GM12878 (cell line): ENCODE data around the gene DHRS12. TPM values are rescaled to one million over a fixed set of nuclear protein-coding genes. Genes with fewer than 3 reads are reported as not detected.

Source experiments
- ATAC-seq: fragments of 200-7000 bp; cut with Tn5 transposase; 3 replicates; pipeline ENCODE4 v1.9.1; 2020; ENCODE audit warnings: mild to moderate bottlenecking, moderate library complexity
- BruUV-seq: library from RNA; stranded (reverse); fragments of 400-500 nt; replicated peaks from 2 replicates; lab custom pipeline; 2021; lab: Mats Ljungman, UMichigan
- CTCF ChIA-PET: fragments of 300-600 bp; sonication (Branson Sonifier 250); formaldehyde crosslinking; extraction: SDS; loops from one replicate; lab custom pipeline; 2021; ENCODE audit warnings: inconsistent platforms; lab: Yijun Ruan, JAX
- POLR2A ChIA-PET: fragments of 350-600 bp; formaldehyde crosslinking; extraction: SDS; loops from one replicate; lab custom pipeline; 2021; ENCODE audit warnings: inconsistent platforms; lab: Charles Lee
- RAD21 ChIA-PET: fragments of 300-600 bp; sonication (Branson Sonifier 250); formaldehyde crosslinking; loops from one replicate; lab custom pipeline; 2023; ENCODE audit warnings: antibody characterized with exemption; ENCODE audit not compliant: unreplicated experiment; lab: Charles Lee
- SMC1A ChIA-PET: fragments of 300-600 bp; sonication (Branson Sonifier 250); formaldehyde crosslinking; loops from one replicate; lab custom pipeline; 2023; ENCODE audit not compliant: unreplicated experiment, uncharacterized antibody; lab: Charles Lee
- DNase-seq: peaks from one replicate; pipeline ENCODE4 v3.0.0-alpha.2; 2011; ENCODE audit warnings: low read depth, low spot score
- FAIRE-seq: peaks from 3 replicates; lab custom pipeline; 2011; peaks lifted over from hg19 to GRCh38; lab: Jason Lieb, UNC
- H2AFZ ChIP-seq: 2 replicates; pipeline ENCODE4 v1.6.0; 2011; ENCODE audit warnings: low read depth, low read length, control low read depth; ENCODE audit not compliant: control insufficient read depth
- H3K27ac ChIP-seq: 2 replicates; pipeline ENCODE4 v1.5.1; 2011; ENCODE audit warnings: control low read depth; ENCODE audit not compliant: control insufficient read depth, insufficient read depth
- H3K27me3 ChIP-seq, 2 experiments: replicated peaks in 1 of 2; 2 replicates each; pipeline versions ENCODE4 v1.6.0 to v1.6.1; 2011; ENCODE audit warnings: low read length in 1 of 2; ENCODE audit not compliant: control insufficient read depth in 2 of 2, insufficient read depth in 2 of 2
- H3K36me3 ChIP-seq, 2 experiments: 2 replicates each; pipeline ENCODE4 v1.5.1; 2011; ENCODE audit warnings: low read length in 1 of 2; ENCODE audit not compliant: control insufficient read depth in 2 of 2, insufficient read depth in 2 of 2
- H3K4me1 ChIP-seq: 2 replicates; pipeline ENCODE4 v1.6.1; 2011; ENCODE audit warnings: mild to moderate bottlenecking, low read length, moderate library complexity, mixed read lengths; ENCODE audit not compliant: control insufficient read depth, insufficient read depth
- H3K4me2 ChIP-seq: 2 replicates; pipeline ENCODE4 v1.6.0; 2011; ENCODE audit warnings: control low read depth; ENCODE audit not compliant: control insufficient read depth, insufficient read depth
- H3K4me3 ChIP-seq: fragments of 200-600 bp; sonication (generic); 2 replicates; pipeline ENCODE4 v1.5.1; 2016
- H3K79me2 ChIP-seq: 2 replicates; pipeline ENCODE4 v1.6.0; 2011; ENCODE audit warnings: low read length; ENCODE audit not compliant: control insufficient read depth, insufficient read depth
- H3K9ac ChIP-seq: 2 replicates; pipeline ENCODE4 v1.8.0; 2011; ENCODE audit warnings: low read length, control low read depth, mixed read lengths; ENCODE audit not compliant: control insufficient read depth, insufficient read depth
- H3K9me3 ChIP-seq: replicated peaks from 3 replicates; pipeline ENCODE4 v1.5.1; 2011; ENCODE audit warnings: mild to moderate bottlenecking, low read length; ENCODE audit not compliant: control insufficient read depth, insufficient read depth
- H4K20me1 ChIP-seq: 2 replicates; pipeline ENCODE4 v1.6.0; 2011; ENCODE audit not compliant: control insufficient read depth, insufficient read depth
- ASH2L ChIP-seq: fragments of 300-600, 200-600 bp; sonication (generic); IDR thresholded peaks from 2 replicates; pipeline ENCODE4 v1.6.1; 2017; ENCODE audit warnings: low read depth, mild to moderate bottlenecking, borderline replicate concordance
- ATF7 ChIP-seq: fragments of 450-650 bp; IDR thresholded peaks from 2 replicates; pipeline ENCODE4 v1.6.1; 2016; ENCODE audit warnings: low read depth, mild to moderate bottlenecking
- BHLHE40 ChIP-seq, 2 experiments: fragments of 450-650 bp in 1 of 2; IDR thresholded peaks; 2 replicates each; pipeline ENCODE4 v1.6.1; 2011 to 2017; ENCODE audit warnings: low read depth in 2 of 2, borderline replicate concordance in 1 of 2, improper control_type of control experiment in 1 of 2, low read length in 1 of 2, mild to moderate bottlenecking in 1 of 2
- CBFB ChIP-seq: IDR thresholded peaks from 2 replicates; pipeline ENCODE4 v1.6.1; 2016; ENCODE audit warnings: antibody characterized with exemption, low read depth
- CHD1 ChIP-seq: IDR thresholded peaks from 2 replicates; pipeline ENCODE4 v1.6.1; 2012; ENCODE audit warnings: low read depth, low read length, improper control_type of control experiment
- FOS ChIP-seq: IDR thresholded peaks from 3 replicates; pipeline ENCODE4 v1.6.1; 2011; ENCODE audit warnings: borderline replicate concordance; ENCODE audit not compliant: insufficient read length; ENCODE audit errors: extremely low read depth
- FOXM1 ChIP-seq: IDR thresholded peaks from 2 replicates; pipeline ENCODE4 v1.6.1; 2012; ENCODE audit warnings: low read depth, mild to moderate bottlenecking, inconsistent platforms, low read length, moderate library complexity
- HDAC6 ChIP-seq: fragments of 200-600 bp; sonication (generic); IDR thresholded peaks from one replicate; pipeline ENCODE4 v1.8.0; 2017; ENCODE audit warnings: antibody characterized with exemption; ENCODE audit not compliant: unreplicated experiment
- IRF3 ChIP-seq: fragments of 450-650 bp; IDR thresholded peaks from 2 replicates; pipeline ENCODE4 v1.6.1; 2014; ENCODE audit warnings: mild to moderate bottlenecking
- MEF2A ChIP-seq: IDR thresholded peaks from 2 replicates; pipeline ENCODE4 v1.6.1; 2011; ENCODE audit warnings: low read depth, mild to moderate bottlenecking, low read length, moderate library complexity; ENCODE audit not compliant: insufficient read depth
- MYC ChIP-seq: IDR thresholded peaks from 2 replicates; pipeline ENCODE4 v1.6.1; 2011; ENCODE audit warnings: mild to moderate bottlenecking, low read length, moderate library complexity, inconsistent platforms; ENCODE audit not compliant: insufficient read depth, insufficient replicate concordance, insufficient read length, severe bottlenecking
- POLR2A ChIP-seq: IDR thresholded peaks from 2 replicates; pipeline ENCODE4 v1.6.1; 2011; ENCODE audit warnings: low read depth, mild to moderate bottlenecking, low read length
- SMAD5 ChIP-seq: IDR thresholded peaks from 2 replicates; pipeline ENCODE4 v1.6.1; 2016; ENCODE audit warnings: antibody characterized with exemption, low read depth
- SMARCA5 ChIP-seq: fragments of 450-650 bp; IDR thresholded peaks from 2 replicates; pipeline ENCODE4 v1.6.1; 2017; ENCODE audit warnings: mild to moderate bottlenecking
- SUZ12 ChIP-seq: fragments of 200-600 bp; sonication (generic); IDR thresholded peaks from one replicate; pipeline ENCODE4 v1.6.1; 2018; ENCODE audit warnings: antibody characterized with exemption, mild to moderate bottlenecking; ENCODE audit not compliant: unreplicated experiment
- TBL1XR1 ChIP-seq: IDR thresholded peaks from 2 replicates; pipeline ENCODE4 v1.6.1; 2012; ENCODE audit warnings: low read depth, low read length, improper control_type of control experiment
- YY1 ChIP-seq: IDR thresholded peaks from 2 replicates; pipeline ENCODE4 v1.6.1; 2011; ENCODE audit warnings: low read depth, mild to moderate bottlenecking, low read length
- ZNF384 ChIP-seq: IDR thresholded peaks from 2 replicates; pipeline ENCODE4 v1.6.1; 2012; ENCODE audit warnings: low read depth, mild to moderate bottlenecking, low read length, improper control_type of control experiment, borderline replicate concordance
- ZNF622 ChIP-seq: fragments of 450-650 bp; IDR thresholded peaks from 2 replicates; pipeline ENCODE4 v1.6.1; 2017; ENCODE audit warnings: mild to moderate bottlenecking, inconsistent platforms
- ZZZ3 ChIP-seq: IDR thresholded peaks from 2 replicates; pipeline ENCODE4 v1.6.1; 2011; ENCODE audit warnings: low read depth; ENCODE audit not compliant: control insufficient read depth, insufficient read length
- WGBS: methylation state at CpG from one replicate; pipeline ENCODE4 v1.1.6; 2016; ENCODE audit warnings: low lambda C conversion rate; ENCODE audit not compliant: insufficient replicate concordance, insufficient coverage; ENCODE audit errors: missing lambda C conversion rate; 5-methylcytosine and 5-hydroxymethylcytosine counted together
- in situ Hi-C: fragments of 300-500 bp; cut with MboI; formaldehyde crosslinking; loops from 9 replicates; pipeline ENCODE4 v1.14.3; 2018; ENCODE audit warnings: mixed read lengths
- intact Hi-C: fragments of 100-400 bp; cut with micrococcal nuclease; formaldehyde crosslinking; loops from one replicate; pipeline ENCODE4 v1.14.2; 2022; ENCODE audit not compliant: unreplicated experiment
- polyA plus RNA-seq, 11 experiments: library from polyadenylated mRNA; depleted of rRNA in 4 of 11; unstranded in 6 of 11; stranded (reverse) in 5 of 11; fragments of >200 nt; fragmentation: Nextera tagmentation in 4 of 11; fragmentation: Illumina TruSeq in 1 of 11; extraction: Ambion mirVana in 4 of 11; extraction: Trizol in 1 of 11; gene quantifications; 1 replicate in 1 of 11; 2 replicates in 10 of 11; pipeline versions ENCODE4 v1.2.1 to v1.2.3, GENCODE V29; 2011 to 2016; ENCODE audit warnings: inconsistent platforms in 2 of 11, missing spikeins in 2 of 11, low read depth in 1 of 11
- total RNA-seq, 4 experiments: library from RNA; depleted of rRNA in 3 of 4; stranded (reverse); fragments of >200 nt in 3 of 4; fragmentation: Illumina TruSeq in 1 of 4; extraction: Trizol in 1 of 4; gene quantifications; 2 replicates each; pipeline versions ENCODE4 v1.2.1 to v1.2.3, GENCODE V29; 2013 to 2021

DHRS12 gene
- total and polyA plus RNA-seq, 10 of the 15 experiments (the other 5 are each of a cell fraction or from before 2014, with no cell fraction given): 2.9 to 11.3 (median 8.2) TPM

GRCh38 chr13:51742031-51742430 is 61.9 kb downstream of the DHRS12 start:
- no TSS peak for BruUV-seq
- ChIA-PET POLR2A (interaction anchor here (0.5 kb wide), 1 partner anchor 119 kb away, joined by 4 read pairs; no protein-coding TSS in a partner anchor), CTCF (interaction anchor here (0.9 to 1.6 kb wide), 3 partner anchors 10 to 21 kb away, joined by 3 to 4 read pairs (median 4); no protein-coding TSS in a partner anchor)

GRCh38 chr13:51740698-51741097 is 63.3 kb downstream of the DHRS12 start:
- intact Hi-C loops (no loop called here), in situ Hi-C loops (no loop called here)
- Histone ChIP-seq H3K36me3 (peaks cover 0 to 9% of the 10 kb centered on the region in 2 experiments; a peak in 1 of 4 replicates), H3K4me3 (no peak overlapping the region), H4K20me1 (no peaks in the 10 kb centered on the region), H3K9ac (no peak overlapping the region), H2AFZ (no peak overlapping the region), H3K4me2 (no peak overlapping the region), H3K27me3 (no peaks in the 10 kb centered on the region), H3K9me3 (no peaks in the 10 kb centered on the region), H3K27ac (no peak overlapping the region), H3K4me1 (peaks cover 3% of the 10 kb centered on the region; the same call in 1 of the 2 replicates), H3K79me2 (no peaks in the 10 kb centered on the region)
- ATAC-seq: no peak
- ChIA-PET SMC1A (interaction anchor here (1.1 to 1.8 kb wide), 7 partner anchors 11 to 159 kb away, joined by 3 to 6 read pairs (median 4); no protein-coding TSS in a partner anchor), POLR2A (no interaction called here), RAD21 (interaction anchor here (0.7 to 2.1 kb wide), 4 partner anchors 20 to 297 kb away, joined by 3 to 5 read pairs (median 4); no protein-coding TSS in a partner anchor), CTCF (interaction anchor here (1.2 kb wide), 1 partner anchor 10 kb away, joined by 5 read pairs; no protein-coding TSS in a partner anchor)
- no peak for FAIRE-seq
- BruUV-seq: no TSS peak
- no peak for DNase-seq
- 62% methylated on average over 5 of the region's 5 CpGs for WGBS
- no peak for TF ChIP-seq ZZZ3
- no peak for TF ChIP-seq ATF7
- TF ChIP-seq ASH2L: no peak
- no peak for TF ChIP-seq BHLHE40 (IDR thresholded peaks at IDR 0.05; ENCODE audit: borderline replicate concordance in 1 of 2, low read depth in 2 of 2, low read length in 1 of 2)
- TF ChIP-seq SMARCA5: no peak
- TF ChIP-seq MEF2A: no peak
- TF ChIP-seq FOS: no peak
- TF ChIP-seq IRF3: no peak
- TF ChIP-seq TBL1XR1: no peak
- TF ChIP-seq ZNF384: no peak
- no peak for TF ChIP-seq HDAC6
- no peak for TF ChIP-seq ZNF622

More at GRCh38 chr13:51742031-51742430, 61.9 kb downstream of the DHRS12 start:
- ChIA-PET SMC1A (interaction anchor here (0.9 to 1.8 kb wide), 8 partner anchors 10 to 39 kb away, joined by 3 to 6 read pairs (median 4); no protein-coding TSS in a partner anchor), RAD21 (interaction anchor here (0.9 to 1.5 kb wide), 3 partner anchors 19 to 298 kb away, joined by 3 read pairs; no protein-coding TSS in a partner anchor)
- TF ChIP-seq ATF7: no peak
- TF ChIP-seq POLR2A: no peak
- no peak for TF ChIP-seq CHD1
- no peak for TF ChIP-seq ASH2L
- TF ChIP-seq CBFB: no peak
- TF ChIP-seq MYC: no peak
- no peak for TF ChIP-seq FOS
- TF ChIP-seq FOXM1: no peak
- TF ChIP-seq SUZ12: no peak
- TF ChIP-seq YY1: no peak
- TF ChIP-seq SMAD5: no peak
- H3K36me3 ChIP-seq: peaks cover 0 to 11% of the 10 kb centered on the region in 2 experiments; a peak in 1 of 4 replicates
- no peak overlapping the region for H3K4me2 ChIP-seq
- no peak for DNase-seq
- no peak overlapping the region for H2AFZ ChIP-seq
- WGBS: 100% methylated on average over 2 of the region's 2 CpGs
- H3K4me3 ChIP-seq: no peak overlapping the region
- peaks cover 1% of the 10 kb centered on the region; the same call in 1 of the 3 replicates for H3K9me3 ChIP-seq
- no peaks in the 10 kb centered on the region for H4K20me1 ChIP-seq
- no peaks in the 10 kb centered on the region for H3K27me3 ChIP-seq
- intact Hi-C loops (no loop called here), in situ Hi-C loops (no loop called here)
- FAIRE-seq: no peak
- H3K9ac ChIP-seq: no peak overlapping the region
- H3K4me1 ChIP-seq: peaks cover 3% of the 10 kb centered on the region; the same call in 1 of the 2 replicates
- H3K27ac ChIP-seq: no peak overlapping the region
- H3K79me2 ChIP-seq: no peaks in the 10 kb centered on the region
- ATAC-seq: no peak
